H9 (cell line): ENCODE results near the gene CHKB. TPM values are rescaled to one million over a fixed set of nuclear protein-coding genes. Genes with fewer than 3 reads are reported as not detected.

Source experiments
- DNase-seq: peaks from one replicate; pipeline ENCODE4 v3.0.0-alpha.2; 2017
- H2AFZ ChIP-seq: one replicate; pipeline ENCODE4 v1.6.1; 2013; ENCODE audit warnings: mild to moderate bottlenecking, low read length, control low read depth, moderate library complexity
- H2AK5ac ChIP-seq: 2 replicates; pipeline ENCODE4 v1.6.1; 2013; ENCODE audit warnings: low read length, control low read depth, mixed read lengths; ENCODE audit not compliant: insufficient read length
- H2BK120ac ChIP-seq: one replicate; pipeline ENCODE4 v1.6.1; 2013; ENCODE audit warnings: low read depth, mild to moderate bottlenecking, low read length, control low read depth, inconsistent platforms; ENCODE audit not compliant: poor library complexity, severe bottlenecking
- H2BK12ac ChIP-seq: 2 replicates; pipeline ENCODE4 v1.6.1; 2013; ENCODE audit warnings: low read length, control low read depth, mixed read lengths, low read depth; ENCODE audit not compliant: insufficient read length
- H2BK15ac ChIP-seq: 2 replicates; pipeline ENCODE4 v1.6.1; 2013; ENCODE audit warnings: low read depth, low read length, control low read depth
- H2BK20ac ChIP-seq: one replicate; pipeline ENCODE4 v1.6.1; 2013; ENCODE audit warnings: low read depth, mild to moderate bottlenecking, low read length, control low read depth, inconsistent platforms; ENCODE audit not compliant: poor library complexity, severe bottlenecking
- H2BK5ac ChIP-seq: 2 replicates; pipeline ENCODE4 v1.6.1; 2013; ENCODE audit warnings: low read length, control low read depth, mixed read lengths; ENCODE audit not compliant: insufficient read length
- H3K14ac ChIP-seq: 2 replicates; pipeline ENCODE4 v1.6.1; 2013; ENCODE audit warnings: low read length, control low read depth; ENCODE audit not compliant: insufficient read depth
- H3K18ac ChIP-seq: 2 replicates; pipeline ENCODE4 v1.6.1; 2013; ENCODE audit warnings: low read depth, mild to moderate bottlenecking, mixed read lengths, low read length, control low read depth; ENCODE audit not compliant: insufficient read length
- H3K23ac ChIP-seq: 2 replicates; pipeline ENCODE4 v1.6.1; 2013; ENCODE audit warnings: low read length, control low read depth, mixed read lengths, low read depth; ENCODE audit not compliant: insufficient read length
- H3K23me2 ChIP-seq: 2 replicates; pipeline ENCODE4 v1.6.1; 2013; ENCODE audit warnings: low read depth, mild to moderate bottlenecking, mixed read lengths, low read length, control low read depth; ENCODE audit not compliant: insufficient read length, poor library complexity, severe bottlenecking
- H3K27ac ChIP-seq: 2 replicates; pipeline ENCODE4 v1.5.1; 2013; ENCODE audit warnings: low read length, control low read depth, mixed read lengths, low read depth; ENCODE audit not compliant: insufficient read length
- H3K27me3 ChIP-seq: 2 replicates; pipeline ENCODE4 v1.6.1; 2013; ENCODE audit warnings: low read length, control low read depth, inconsistent platforms; ENCODE audit not compliant: insufficient read depth
- H3K4ac ChIP-seq: 2 replicates; pipeline ENCODE4 v1.6.1; 2013; ENCODE audit warnings: low read depth, mild to moderate bottlenecking, control low read depth, inconsistent platforms, low read length, moderate library complexity
- H3K4me1 ChIP-seq: 2 replicates; pipeline ENCODE4 v1.6.1; 2013; ENCODE audit warnings: low read length, control low read depth, inconsistent platforms; ENCODE audit not compliant: insufficient read depth
- H3K4me2 ChIP-seq: 2 replicates; pipeline ENCODE4 v1.6.1; 2013; ENCODE audit warnings: low read length, control low read depth, mixed read lengths; ENCODE audit not compliant: insufficient read length, insufficient read depth
- H3K56ac ChIP-seq: 2 replicates; pipeline ENCODE4 v1.6.1; 2013; ENCODE audit warnings: low read depth, mild to moderate bottlenecking, mixed read lengths, low read length, control low read depth; ENCODE audit not compliant: insufficient read length
- H3K79me1 ChIP-seq: 2 replicates; pipeline ENCODE4 v1.6.1; 2013; ENCODE audit warnings: low read depth, mild to moderate bottlenecking, moderate library complexity, low read length, control low read depth, inconsistent platforms; ENCODE audit not compliant: insufficient read depth, poor library complexity, severe bottlenecking
- H3K79me2 ChIP-seq: 2 replicates; pipeline ENCODE4 v1.6.1; 2013; ENCODE audit warnings: low read length, control low read depth, inconsistent platforms; ENCODE audit not compliant: insufficient read depth
- H3K9ac ChIP-seq: 2 replicates; pipeline ENCODE4 v1.6.1; 2013; ENCODE audit warnings: low read length, control low read depth, mixed read lengths; ENCODE audit not compliant: insufficient read length; ENCODE audit errors: extremely low read depth
- H3K9me3 ChIP-seq: one replicate; pipeline ENCODE4 v1.6.1; 2013; ENCODE audit warnings: low read depth, low read length, inconsistent platforms; ENCODE audit not compliant: control insufficient read depth
- H3T11ph ChIP-seq: one replicate; pipeline ENCODE4 v1.6.1; 2013; ENCODE audit warnings: mild to moderate bottlenecking, low read length, control low read depth, inconsistent platforms
- H4K20me1 ChIP-seq: one replicate; pipeline ENCODE4 v1.6.1; 2013; ENCODE audit not compliant: control insufficient read depth, insufficient read length, insufficient read depth
- H4K5ac ChIP-seq: 2 replicates; pipeline ENCODE4 v1.6.1; 2013; ENCODE audit warnings: low read depth, mild to moderate bottlenecking, mixed read lengths, low read length, control low read depth; ENCODE audit not compliant: insufficient read length
- H4K8ac ChIP-seq: replicated peaks from 2 replicates; pipeline ENCODE4 v1.6.1; 2013; ENCODE audit warnings: low read length, control low read depth, mixed read lengths, low read depth; ENCODE audit not compliant: insufficient read length
- H4K91ac ChIP-seq: 2 replicates; pipeline ENCODE4 v1.6.1; 2013; ENCODE audit warnings: low read depth, mild to moderate bottlenecking, moderate library complexity, mixed read lengths, low read length, control low read depth; ENCODE audit not compliant: insufficient read length
- H3K27ac Mint-ChIP-seq, 3 experiments: 2 replicates in 2 of 3; 3 replicates in 1 of 3; pipeline ENCODE4 v1.8.0; 2020 to 2021; ENCODE audit warnings: mixed read lengths in 3 of 3, mild to moderate bottlenecking in 1 of 3, moderate library complexity in 1 of 3
- H3K27me3 Mint-ChIP-seq: 2 replicates; pipeline ENCODE4 v1.8.0; 2021; ENCODE audit warnings: low read depth, mild to moderate bottlenecking, moderate library complexity, mixed read lengths
- H3K36me3 Mint-ChIP-seq, 3 experiments: 2 replicates in 2 of 3; 3 replicates in 1 of 3; pipeline ENCODE4 v1.8.0; 2020 to 2021; ENCODE audit warnings: low read depth in 3 of 3, mixed read lengths in 3 of 3; ENCODE audit not compliant: insufficient read depth in 1 of 3
- H3K4me1 Mint-ChIP-seq, 2 experiments: 2 replicates each; pipeline ENCODE4 v1.8.0; 2020; ENCODE audit warnings: mixed read lengths in 2 of 2
- H3K4me3 Mint-ChIP-seq, 2 experiments: 2 replicates in 1 of 2; 3 replicates in 1 of 2; pipeline ENCODE4 v1.8.0; 2020 to 2021; ENCODE audit warnings: mild to moderate bottlenecking in 2 of 2, mixed read lengths in 2 of 2, moderate library complexity in 1 of 2
- H3K9me3 Mint-ChIP-seq, 2 experiments: 2 replicates in 1 of 2; 3 replicates in 1 of 2; pipeline ENCODE4 v1.8.0; 2020; ENCODE audit warnings: mild to moderate bottlenecking in 2 of 2, mixed read lengths in 2 of 2, moderate library complexity in 1 of 2
- CTCF ChIP-seq: fragments of 200-600 bp; sonication (generic); conservative IDR thresholded peaks from 3 replicates; pipeline ENCODE4 v1.8.0; 2021; ENCODE audit warnings: antibody characterized with exemption, mild to moderate bottlenecking
- WGBS: extraction: QIAGEN DNeasy Blood & Tissue Kit; methylation state at CpG from one replicate; pipeline ENCODE4 v1.1.7; 2013; ENCODE audit warnings: missing lambda C conversion rate, low lambda C conversion rate, mixed read lengths; ENCODE audit not compliant: insufficient read length; ENCODE audit errors: extremely low coverage; 5-methylcytosine and 5-hydroxymethylcytosine counted together
- total RNA-seq: library from RNA; stranded (reverse); gene quantifications from 2 replicates; pipeline ENCODE4 v1.2.1, GENCODE V29; 2021

CHKB gene
- total RNA-seq, 1 experiment from 2014 or later, result 64.9 TPM

DNA sequence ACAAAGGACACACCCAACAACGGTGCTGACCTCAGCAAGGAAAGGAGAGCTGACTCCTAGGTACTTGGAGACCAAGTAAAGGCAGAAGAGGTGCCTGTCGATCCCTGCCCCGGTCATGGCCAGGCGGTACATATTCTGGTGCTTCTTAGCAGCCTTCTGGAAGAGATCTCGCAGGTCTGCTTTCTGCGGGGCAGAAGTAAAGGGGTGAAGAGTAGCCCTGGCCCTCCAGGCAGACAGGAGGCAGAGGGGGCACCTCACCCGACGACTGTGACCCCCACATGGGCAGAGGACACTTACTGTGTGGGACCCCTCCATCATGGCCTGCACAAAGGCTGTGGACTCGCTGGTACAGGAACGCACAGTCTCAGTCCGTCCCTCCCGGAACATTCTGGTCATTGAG lies 11.8 kb downstream of the CHKB start:
- Histone ChIP-seq H3K79me2 (no peaks in the 10 kb centered on the region), H4K20me1 (no peaks in the 10 kb centered on the region), H2AK5ac (no peak overlapping the region), H3K23ac (no peak overlapping the region), H3K23me2 (no peaks in the 10 kb centered on the region), H3T11ph (no peak overlapping the region), H3K9ac (no peak overlapping the region), H2BK12ac (no peak overlapping the region), H3K9me3 (no peaks in the 10 kb centered on the region), H3K14ac (no peak overlapping the region), H3K79me1 (no peaks in the 10 kb centered on the region), H4K5ac (no peak overlapping the region), H3K4me2 (no peak overlapping the region), H3K4ac (no peak overlapping the region), H3K27me3 (no peaks in the 10 kb centered on the region), H3K56ac (no peak overlapping the region), H4K91ac (no peak overlapping the region), H3K27ac (no peak overlapping the region), H2BK120ac (no peak overlapping the region), H2BK20ac (no peak overlapping the region), H3K18ac (no peak overlapping the region), H2BK5ac (no peak overlapping the region), H3K4me1 (no peaks in the 10 kb centered on the region), H2AFZ (no peak overlapping the region), H2BK15ac (no peak overlapping the region), H4K8ac (no peak overlapping the region)
- Mint-ChIP-seq H3K27ac (peak overlapping the region in 1 of 3 experiments; percentile 16; a peak in 1 of 7 replicates), H3K4me3 (no peak overlapping the region; a peak in 1 of 5 replicates), H3K36me3 (peaks cover 13 to 72% (median 65%) of the 10 kb centered on the region in 3 experiments; a peak in 6 of 7 replicates), H3K27me3 (no peaks in the 10 kb centered on the region; the same call in none of the 2 replicates), H3K4me1 (no peaks in the 10 kb centered on the region), H3K9me3 (no peaks in the 10 kb centered on the region)
- no peak for DNase-seq
- no CpG with 5 or more reads among the region's 12 CpGs for whole genome bisulfite sequencing
- no peak for TF ChIP-seq CTCF
